PC-9 (cell line): ENCODE measurements around the gene TSPAN18. TPM values are rescaled to one million over a fixed set of nuclear protein-coding genes. Genes with fewer than 3 reads are reported as not detected.

ENCODE experiments used
- BruUV-seq: library from RNA; stranded (reverse); fragments of 400-500 nt; replicated peaks from 2 replicates; lab custom pipeline; 2021; lab: Mats Ljungman, UMichigan
- CTCF ChIA-PET: fragments of 300-600 bp; sonication (Branson Sonifier 250); formaldehyde crosslinking; loops from one replicate; lab custom pipeline; 2022; ENCODE audit warnings: antibody characterized with exemption; lab: Charles Lee
- POLR2A ChIA-PET: fragments of 300-600 bp; sonication (Branson Sonifier 250); formaldehyde crosslinking; loops from one replicate; lab custom pipeline; 2022; ENCODE audit warnings: antibody characterized with exemption; ENCODE audit not compliant: unreplicated experiment; lab: Charles Lee
- DNase-seq, 2 experiments: peaks; one replicate each; pipeline versions ENCODE4 v3.0.0 to v3.0.0-alpha.2; 2015 to 2022; ENCODE audit warnings: mixed read lengths in 1 of 2
- H2AFZ ChIP-seq: fragments of 200-600 bp; sonication (generic); 2 replicates; pipeline ENCODE4 v1.8.1; 2017; ENCODE audit warnings: antibody characterized with exemption
- H3F3A ChIP-seq: fragments of 200-600 bp; sonication (generic); 2 replicates; pipeline ENCODE4 v1.8.1; 2017; ENCODE audit warnings: antibody characterized with exemption, mild to moderate bottlenecking, low read depth; ENCODE audit not compliant: insufficient read depth
- H3K27ac ChIP-seq: fragments of 200-600 bp; sonication (generic); 2 replicates; pipeline ENCODE4 v1.6.1; 2016; ENCODE audit warnings: mixed run types
- H3K27me3 ChIP-seq: fragments of 200-600 bp; sonication (generic); 2 replicates; pipeline ENCODE4 v1.6.1; 2016; ENCODE audit warnings: low read depth, mixed run types; ENCODE audit not compliant: insufficient read depth
- H3K36me3 ChIP-seq: fragments of 200-600 bp; sonication (generic); 2 replicates; pipeline ENCODE4 v1.6.1; 2016; ENCODE audit warnings: low read depth, mixed run types
- H3K4me1 ChIP-seq: fragments of 200-600 bp; sonication (generic); replicated peaks from 2 replicates; pipeline ENCODE4 v1.6.1; 2016; ENCODE audit warnings: mixed run types; ENCODE audit not compliant: insufficient read depth
- H3K4me2 ChIP-seq: fragments of 200-600 bp; sonication (generic); 2 replicates; pipeline ENCODE4 v1.6.1; 2017; ENCODE audit warnings: mixed run types
- H3K4me3 ChIP-seq: fragments of 200-600 bp; sonication (generic); 2 replicates; pipeline ENCODE4 v1.6.1; 2016; ENCODE audit warnings: mixed run types
- H3K79me2 ChIP-seq: fragments of 200-600 bp; sonication (generic); 2 replicates; pipeline ENCODE4 v1.6.1; 2017; ENCODE audit warnings: low read depth, mixed run types
- H3K9me2 ChIP-seq: fragments of 200-600 bp; sonication (generic); 2 replicates; pipeline ENCODE4 v1.8.1; 2017; ENCODE audit warnings: mild to moderate bottlenecking; ENCODE audit not compliant: insufficient read depth
- H3K9me3 ChIP-seq: fragments of 200-600 bp; sonication (generic); 2 replicates; pipeline ENCODE4 v1.8.1; 2016; ENCODE audit warnings: low read depth; ENCODE audit not compliant: insufficient read depth
- H4K20me1 ChIP-seq: fragments of 200-600 bp; sonication (generic); 2 replicates; pipeline ENCODE4 v1.8.1; 2017; ENCODE audit not compliant: insufficient read depth
- CTCF ChIP-seq: fragments of 200-600 bp; sonication (generic); conservative IDR thresholded peaks from 2 replicates; pipeline ENCODE4 v1.6.1; 2017; ENCODE audit warnings: mixed run types, antibody characterized with exemption, mild to moderate bottlenecking, moderate library complexity
- EZH2 ChIP-seq: fragments of 200-600 bp; sonication (generic); IDR thresholded peaks from 2 replicates; pipeline ENCODE4 v1.8.0; 2017; ENCODE audit warnings: antibody characterized with exemption, low read depth
- intact Hi-C: fragments of 100-400 bp; cut with micrococcal nuclease; formaldehyde crosslinking; loops from one replicate; pipeline ENCODE4 v1.10.0; 2022; ENCODE audit not compliant: unreplicated experiment
- total RNA-seq: library from RNA; stranded (reverse); gene quantifications from 2 replicates; pipeline ENCODE4 v1.2.3, GENCODE V29; 2021

The TSPAN18 gene
- total RNA-seq, 1 experiment from 2014 or later: not detected

DNA sequence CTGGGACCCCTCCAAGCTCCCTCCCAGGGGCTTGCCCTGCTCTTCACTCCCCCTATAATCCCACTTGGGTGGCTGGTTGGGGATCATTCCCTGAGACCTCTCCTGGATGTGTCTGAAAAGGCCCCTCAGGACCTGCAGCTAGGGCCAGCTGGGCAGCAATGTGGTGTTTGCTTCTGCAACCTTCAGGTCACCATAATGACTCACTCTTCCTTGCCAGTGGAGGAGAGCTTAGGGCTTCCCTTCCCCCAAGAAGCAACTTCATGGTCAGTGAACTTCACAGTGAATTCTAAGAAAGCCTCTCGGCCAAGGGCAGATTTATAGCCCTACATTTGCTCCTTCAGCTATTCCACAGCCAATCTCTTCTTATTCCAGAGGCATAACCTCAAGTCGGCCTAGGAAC lies 45.1 kb upstream of the TSPAN18 start:
- BruUV-seq: no TSS peak
- DNase-seq: peak in 1 of 2 experiments; percentile 54
- TF ChIP-seq CTCF (no peak), EZH2 (no peak)
- H3K9me3 ChIP-seq: no peaks in the 10 kb centered on the region
- H4K20me1 ChIP-seq: no peaks in the 10 kb centered on the region
- H3K4me3 ChIP-seq: no peak overlapping the region
- H3K79me2 ChIP-seq: no peaks in the 10 kb centered on the region
- ChIA-PET CTCF (no interaction called here), POLR2A (no interaction called here)
- no peak overlapping the region for H2AFZ ChIP-seq
- peaks cover 9% of the 10 kb centered on the region for H3K4me1 ChIP-seq
- H3F3A ChIP-seq: no peaks in the 10 kb centered on the region
- H3K4me2 ChIP-seq: peak overlapping the region; percentile 30
- H3K27ac ChIP-seq: no peak overlapping the region
- intact Hi-C loops: no loop called here
- H3K27me3 ChIP-seq: peaks cover 12% of the 10 kb centered on the region
- H3K9me2 ChIP-seq: no peaks in the 10 kb centered on the region
- no peaks in the 10 kb centered on the region for H3K36me3 ChIP-seq

DNA sequence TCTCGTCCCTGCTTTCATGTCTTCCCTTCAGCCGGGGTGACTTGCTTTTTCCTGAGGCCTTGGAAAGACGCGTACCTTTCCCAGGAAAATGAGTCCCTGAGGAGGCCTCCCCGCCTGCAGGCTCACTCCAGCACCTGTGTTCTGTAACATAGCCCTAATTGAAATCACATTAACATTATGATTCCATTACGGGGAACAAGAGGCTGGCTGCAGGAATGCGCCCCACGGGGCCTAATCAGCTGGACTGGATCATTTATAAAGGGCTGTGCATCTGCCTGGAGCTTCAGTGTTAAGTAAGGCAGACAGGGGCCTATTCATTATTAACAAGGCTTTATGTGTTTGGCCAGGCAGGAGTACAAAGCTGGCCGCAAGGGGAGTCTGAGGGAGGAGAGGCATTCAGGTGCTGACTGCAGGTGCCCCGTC lies 41.9 kb upstream of the TSPAN18 start:
- peaks cover 31% of the 10 kb centered on the region for H3K27me3 ChIP-seq
- H3F3A ChIP-seq: no peaks in the 10 kb centered on the region
- H3K9me2 ChIP-seq: no peaks in the 10 kb centered on the region
- H3K4me2 ChIP-seq: no peak overlapping the region
- DNase-seq: no peak
- H3K36me3 ChIP-seq: no peaks in the 10 kb centered on the region
- H3K4me3 ChIP-seq: no peak overlapping the region
- H3K9me3 ChIP-seq: no peaks in the 10 kb centered on the region
- no TSS peak for BruUV-seq
- CTCF ChIA-PET: no interaction called here
- peaks cover 9% of the 10 kb centered on the region for H3K4me1 ChIP-seq
- POLR2A ChIA-PET: no interaction called here
- no peak overlapping the region for H3K27ac ChIP-seq
- intact Hi-C loops: no loop called here
- TF ChIP-seq EZH2 (no peak), CTCF (no peak)
- no peaks in the 10 kb centered on the region for H3K79me2 ChIP-seq
- no peak overlapping the region for H2AFZ ChIP-seq
- H4K20me1 ChIP-seq: no peaks in the 10 kb centered on the region

DNA sequence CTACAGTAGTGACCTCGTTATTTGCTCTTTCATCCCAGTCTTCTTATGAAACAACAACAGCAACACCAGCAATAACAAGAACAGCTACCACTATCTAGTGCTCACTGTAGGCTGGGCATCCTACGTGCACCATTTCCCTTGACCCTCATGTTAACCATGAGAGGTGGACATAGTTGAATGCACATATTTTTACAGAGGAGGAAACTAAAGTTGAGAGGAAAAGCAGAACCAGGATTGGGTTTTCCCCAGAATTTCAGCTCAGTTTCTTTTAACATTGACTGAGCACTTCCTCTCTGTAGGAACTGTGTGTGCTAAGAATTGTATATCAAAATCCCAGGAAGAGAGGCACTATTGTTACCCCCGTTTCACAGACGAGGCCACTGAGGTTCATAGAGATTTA lies 39.4 kb upstream of the TSPAN18 start:
- H3K9me3 ChIP-seq: no peaks in the 10 kb centered on the region
- no TSS peak for BruUV-seq
- no peak overlapping the region for H3K27ac ChIP-seq
- no peaks in the 10 kb centered on the region for H3K36me3 ChIP-seq
- DNase-seq: no peak
- no peaks in the 10 kb centered on the region for H3K4me1 ChIP-seq
- no peaks in the 10 kb centered on the region for H3F3A ChIP-seq
- ChIA-PET CTCF (interaction anchor here (0.6 kb wide), 1 partner anchor 10 kb away, joined by 3 read pairs; no protein-coding TSS in a partner anchor), POLR2A (no interaction called here)
- intact Hi-C loops: no loop called here
- H2AFZ ChIP-seq: no peak overlapping the region
- no peaks in the 10 kb centered on the region for H4K20me1 ChIP-seq
- no peak for TF ChIP-seq EZH2
- no peak overlapping the region for H3K4me3 ChIP-seq
- H3K9me2 ChIP-seq: no peaks in the 10 kb centered on the region
- no peaks in the 10 kb centered on the region for H3K79me2 ChIP-seq
- peaks cover 31% of the 10 kb centered on the region for H3K27me3 ChIP-seq
- no peak overlapping the region for H3K4me2 ChIP-seq

DNA sequence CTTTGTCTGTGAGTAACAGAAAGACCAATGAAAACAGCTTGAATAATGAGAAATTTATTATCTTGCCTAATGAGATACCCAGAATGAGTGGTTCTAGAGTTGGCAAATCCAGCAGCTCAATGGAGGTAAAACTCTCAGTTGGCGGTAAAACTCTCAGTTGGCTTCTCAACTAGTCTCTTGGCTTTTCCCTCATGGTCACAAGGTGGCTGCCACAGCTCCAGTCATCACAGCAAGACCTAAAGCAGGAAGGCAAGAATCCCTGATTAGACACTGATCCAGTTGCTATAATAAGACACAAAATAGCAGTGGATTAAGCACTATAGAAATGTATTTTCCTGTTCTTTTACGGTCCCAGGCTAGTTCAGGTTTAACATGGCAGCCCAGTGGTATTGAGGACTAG lies 37.5 kb upstream of the TSPAN18 start:
- H3K4me2 ChIP-seq: no peak overlapping the region
- no peak for DNase-seq
- H3K4me1 ChIP-seq: no peaks in the 10 kb centered on the region
- H3K9me3 ChIP-seq: no peaks in the 10 kb centered on the region
- H4K20me1 ChIP-seq: no peaks in the 10 kb centered on the region
- H2AFZ ChIP-seq: no peak overlapping the region
- no peaks in the 10 kb centered on the region for H3F3A ChIP-seq
- peaks cover 31% of the 10 kb centered on the region for H3K27me3 ChIP-seq
- no peaks in the 10 kb centered on the region for H3K36me3 ChIP-seq
- no peak overlapping the region for H3K4me3 ChIP-seq
- H3K27ac ChIP-seq: no peak overlapping the region
- ChIA-PET POLR2A (no interaction called here), CTCF (no interaction called here)
- no peaks in the 10 kb centered on the region for H3K9me2 ChIP-seq
- intact Hi-C loops: no loop called here
- H3K79me2 ChIP-seq: no peaks in the 10 kb centered on the region
- TF ChIP-seq CTCF (no peak), EZH2 (no peak)
- no TSS peak for BruUV-seq
